Medulla oblongata (tissue), 1 donor: ENCODE measurements around the gene TMEM198.

Experiments used
- DNase-seq: peaks from one replicate; pipeline ENCODE4 v3.0.0-alpha.2; 2015; ENCODE audit errors: extremely low spot score

TMEM198 gene, protein sequence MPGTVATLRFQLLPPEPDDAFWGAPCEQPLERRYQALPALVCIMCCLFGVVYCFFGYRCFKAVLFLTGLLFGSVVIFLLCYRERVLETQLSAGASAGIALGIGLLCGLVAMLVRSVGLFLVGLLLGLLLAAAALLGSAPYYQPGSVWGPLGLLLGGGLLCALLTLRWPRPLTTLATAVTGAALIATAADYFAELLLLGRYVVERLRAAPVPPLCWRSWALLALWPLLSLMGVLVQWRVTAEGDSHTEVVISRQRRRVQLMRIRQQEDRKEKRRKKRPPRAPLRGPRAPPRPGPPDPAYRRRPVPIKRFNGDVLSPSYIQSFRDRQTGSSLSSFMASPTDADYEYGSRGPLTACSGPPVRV

GRCh38 chr2:219543596-219544358 lies at the start of gene TMEM198, which contains the start of gene CHPF:
Gene TMEM198 (plus strand): TSS chr2:219544028. CDS start chr2:219544728, 700 bp downstream.
Gene CHPF (minus strand): TSS chr2:219543809. CDS start chr2:219543538, 271 bp downstream.
- peak; percentile 99 for DNase-seq

- no peak for DNase-seq
These were observed 48.8 kb upstream of the TMEM198 start for GRCh38 chr2:219494952-219495530.

DNA sequence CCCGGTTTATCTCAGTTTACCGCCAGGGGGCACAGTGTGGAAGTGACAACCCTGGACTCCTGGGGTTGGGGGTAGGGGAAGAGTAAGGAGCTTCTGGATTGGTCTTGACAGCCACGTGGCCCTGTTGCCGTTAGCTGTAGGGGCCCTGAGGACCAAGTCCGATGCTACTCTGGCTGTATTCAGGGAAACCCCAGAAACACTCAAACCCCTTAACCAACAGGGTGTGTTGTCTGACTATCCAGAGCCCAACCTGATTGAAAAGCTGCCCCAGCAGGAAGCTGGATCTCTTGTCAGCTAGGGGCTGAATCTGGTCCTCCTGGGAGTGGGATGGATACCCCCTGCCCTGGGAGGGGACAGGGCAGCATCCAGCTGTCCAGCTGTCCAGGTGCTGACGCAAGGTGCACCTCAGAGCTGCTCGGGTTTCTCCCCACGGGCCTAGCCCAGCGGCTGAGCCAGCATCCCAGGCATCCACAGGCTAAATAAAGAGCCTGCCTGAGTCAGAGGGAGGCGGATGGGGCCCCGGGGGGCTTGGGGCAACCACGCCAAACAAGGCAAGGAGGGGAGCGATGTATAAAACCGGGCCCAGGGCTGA lies 48.2 kb upstream of the TMEM198 start:
- peak; percentile 78 for DNase-seq

DNA sequence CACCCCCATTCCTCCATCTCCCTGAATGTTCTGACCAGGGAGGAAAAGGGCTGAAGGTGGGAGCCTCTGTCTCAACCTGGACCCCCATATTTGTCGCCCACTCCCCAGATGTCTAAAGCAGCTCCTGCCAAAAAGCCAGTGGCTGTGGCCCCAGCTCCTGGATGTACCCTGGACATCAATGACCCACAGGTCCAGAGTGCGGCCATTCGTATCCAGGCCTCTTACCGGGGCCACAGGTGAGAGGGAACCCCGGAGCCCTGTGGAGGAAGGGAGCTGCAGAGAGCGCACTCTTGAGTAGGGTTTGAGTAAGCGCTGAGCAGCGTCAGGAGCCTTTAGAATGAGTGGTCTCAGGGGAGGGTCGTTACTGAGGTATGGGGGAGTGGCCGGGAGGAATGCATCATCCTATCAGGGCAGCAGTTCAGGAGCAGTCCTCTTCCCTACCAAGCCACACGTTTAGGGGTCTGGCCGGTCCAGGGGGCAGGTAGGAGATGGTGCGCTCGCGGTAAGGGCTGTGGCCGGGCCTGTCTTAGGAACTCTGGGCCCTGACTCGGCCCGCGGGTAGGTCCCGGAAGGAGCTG lies 47.5 kb upstream of the TMEM198 start:
- no peak for DNase-seq

GRCh38 chr2:219496825-219497494 lies 46.9 kb upstream of the TMEM198 start:
- DNase-seq: no peak

- DNase-seq: peak; percentile 63
These were observed 46.1 kb upstream of the TMEM198 start for GRCh38 chr2:219497495-219498279.

GRCh38 chr2:219498280-219499057 lies 45.4 kb upstream of the TMEM198 start, which contains the start of gene GMPPA:
Gene GMPPA (plus strand): TSS chr2:219498891. CDS start chr2:219499976, 1,085 bp downstream.
- peak; percentile 98 for DNase-seq

- no peak for DNase-seq
These were observed 44.8 kb upstream of the TMEM198 start for GRCh38 chr2:219499058-219499307.

- DNase-seq: no peak
These were observed 44.3 kb upstream of the TMEM198 start for GRCh38 chr2:219499555-219499954.

DNA sequence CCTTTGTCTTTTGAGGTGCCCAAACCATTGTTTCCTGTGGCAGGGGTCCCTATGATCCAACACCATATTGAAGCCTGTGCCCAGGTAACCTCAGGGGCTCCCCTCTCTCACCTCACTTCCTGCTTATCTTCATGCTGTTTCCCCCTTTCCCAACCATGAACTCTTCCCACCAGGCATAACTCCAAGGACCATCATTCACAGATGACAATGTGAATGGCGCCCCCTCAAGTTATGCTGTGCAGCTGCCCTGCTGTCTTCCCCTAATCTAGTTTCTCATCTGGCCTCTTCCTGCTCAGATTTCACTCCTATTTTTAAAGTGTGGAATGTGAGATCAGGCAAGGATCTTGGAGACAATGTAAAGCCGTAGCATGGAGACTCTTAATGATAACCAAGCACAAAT lies 43.7 kb upstream of the TMEM198 start:
- DNase-seq: no peak

DNA sequence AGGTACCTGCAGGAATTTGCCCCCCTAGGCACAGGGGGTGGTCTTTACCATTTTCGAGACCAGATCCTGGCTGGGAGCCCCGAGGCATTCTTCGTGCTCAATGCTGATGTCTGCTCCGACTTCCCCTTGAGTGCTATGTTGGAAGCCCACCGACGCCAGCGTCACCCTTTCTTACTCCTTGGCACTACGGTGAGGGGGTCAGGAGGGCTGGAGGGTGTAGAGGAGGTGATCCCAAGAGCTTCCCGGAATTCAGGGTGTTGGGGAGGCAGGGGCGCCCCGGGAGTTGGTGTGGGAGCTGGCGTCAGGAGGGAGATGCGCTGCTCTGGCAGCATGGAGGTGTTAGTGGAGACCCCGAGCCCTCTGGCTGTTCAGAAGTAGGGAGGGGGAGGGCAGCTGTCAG lies 42.0 kb upstream of the TMEM198 start:
- no peak for DNase-seq

- DNase-seq: no peak
These were observed 41.2 kb upstream of the TMEM198 start for GRCh38 chr2:219502618-219503017.

GRCh38 chr2:219505585-219505984 lies 38.2 kb upstream of the TMEM198 start:
- DNase-seq: no peak

DNA sequence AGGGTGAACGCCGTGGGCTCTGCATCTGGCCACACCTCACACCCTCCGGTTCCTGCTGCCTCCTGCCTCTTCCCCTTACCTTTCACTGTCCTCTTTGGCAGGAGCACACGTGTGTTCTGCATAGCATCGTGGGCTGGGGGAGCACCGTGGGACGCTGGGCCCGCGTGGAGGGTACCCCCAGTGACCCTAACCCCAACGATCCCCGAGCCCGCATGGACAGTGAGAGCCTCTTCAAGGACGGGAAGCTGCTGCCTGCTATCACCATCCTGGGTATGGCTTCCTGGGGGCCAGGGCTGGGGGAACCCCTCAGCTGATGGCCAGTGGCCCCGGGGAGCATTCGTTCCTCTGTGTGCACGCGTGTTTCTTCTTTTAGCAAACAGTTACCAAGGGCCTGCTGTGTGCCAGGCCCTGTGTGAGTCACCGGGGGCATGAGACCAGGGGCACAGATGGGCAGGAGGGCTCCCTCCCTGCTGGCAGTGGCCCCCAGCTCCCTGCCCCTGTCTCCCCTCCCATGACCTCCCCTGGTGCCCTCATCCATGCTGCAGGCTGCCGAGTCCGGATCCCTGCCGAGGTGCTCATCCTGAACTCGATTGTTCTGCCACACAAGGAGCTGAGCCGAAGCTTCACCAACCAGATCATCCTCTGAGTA lies 37.6 kb upstream of the TMEM198 start:
- no peak for DNase-seq

- peak; percentile 40 for DNase-seq
These were observed 36.9 kb upstream of the TMEM198 start for GRCh38 chr2:219506802-219507526.

- DNase-seq: no peak
These were observed 36.0 kb upstream of the TMEM198 start for GRCh38 chr2:219507581-219508443.

DNA sequence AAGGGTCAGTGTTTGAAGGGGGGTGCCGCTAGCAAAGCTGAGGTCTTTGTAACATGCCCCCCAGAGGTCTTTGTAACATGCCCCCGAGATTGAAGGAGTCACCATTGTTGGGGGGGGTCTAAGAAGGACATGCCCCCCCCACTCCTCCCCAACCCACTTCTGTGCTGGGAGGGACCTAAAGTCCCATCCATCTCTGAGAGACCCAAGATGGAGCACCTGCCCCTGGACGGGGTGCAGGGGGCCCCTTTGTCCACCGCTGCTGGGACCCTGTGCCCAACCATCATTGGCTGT lies 35.4 kb upstream of the TMEM198 start:
- DNase-seq: no peak
